AG10803 (cell line): ENCODE results near the gene CTNNBIP1.
"Not testable (repeated sequence)": the region's sequence is repeated elsewhere in the genome, so short reads cannot be mapped to it uniquely, and the experiment has no call there.

ENCODE experiments used
- DNase-seq: peaks from one replicate; pipeline ENCODE4 v3.0.0; 2010; ENCODE audit warnings: low read depth
- H3K4me3 ChIP-seq: 2 replicates; pipeline ENCODE4 v1.5.1; 2011; ENCODE audit warnings: mild to moderate bottlenecking, low read length, control low read depth
- TF ChIP-seq, protein P1 (sequence below): conservative IDR thresholded peaks from 2 replicates; pipeline ENCODE4 v1.5.1; 2011; ENCODE audit warnings: mild to moderate bottlenecking, low read length, control low read depth, inconsistent platforms

The CTNNBIP1 gene

DNA sequence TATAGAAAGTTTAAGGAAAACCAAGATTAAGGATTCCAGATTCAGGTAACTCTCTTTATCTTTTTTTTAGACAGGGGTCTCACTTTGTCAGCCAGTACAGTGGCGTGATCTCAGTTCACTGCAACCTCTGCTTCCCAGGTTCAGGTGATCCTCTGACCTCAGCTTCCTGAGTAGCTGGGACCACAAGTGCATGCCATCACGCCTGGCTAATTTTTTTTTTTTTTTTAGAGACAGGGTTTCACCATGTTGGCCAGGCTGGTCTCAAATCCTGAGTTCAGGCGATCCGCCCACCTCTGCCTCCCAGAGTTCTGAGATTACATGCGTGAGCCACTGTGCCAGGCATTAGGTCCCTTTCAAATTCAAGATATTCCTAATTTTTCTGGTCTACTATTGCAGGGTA, 17.2 kb upstream of the CTNNBIP1 start:
- no peak overlapping the region for H3K4me3 ChIP-seq
- DNase-seq = no peak
- TF ChIP-seq, protein P1, sequence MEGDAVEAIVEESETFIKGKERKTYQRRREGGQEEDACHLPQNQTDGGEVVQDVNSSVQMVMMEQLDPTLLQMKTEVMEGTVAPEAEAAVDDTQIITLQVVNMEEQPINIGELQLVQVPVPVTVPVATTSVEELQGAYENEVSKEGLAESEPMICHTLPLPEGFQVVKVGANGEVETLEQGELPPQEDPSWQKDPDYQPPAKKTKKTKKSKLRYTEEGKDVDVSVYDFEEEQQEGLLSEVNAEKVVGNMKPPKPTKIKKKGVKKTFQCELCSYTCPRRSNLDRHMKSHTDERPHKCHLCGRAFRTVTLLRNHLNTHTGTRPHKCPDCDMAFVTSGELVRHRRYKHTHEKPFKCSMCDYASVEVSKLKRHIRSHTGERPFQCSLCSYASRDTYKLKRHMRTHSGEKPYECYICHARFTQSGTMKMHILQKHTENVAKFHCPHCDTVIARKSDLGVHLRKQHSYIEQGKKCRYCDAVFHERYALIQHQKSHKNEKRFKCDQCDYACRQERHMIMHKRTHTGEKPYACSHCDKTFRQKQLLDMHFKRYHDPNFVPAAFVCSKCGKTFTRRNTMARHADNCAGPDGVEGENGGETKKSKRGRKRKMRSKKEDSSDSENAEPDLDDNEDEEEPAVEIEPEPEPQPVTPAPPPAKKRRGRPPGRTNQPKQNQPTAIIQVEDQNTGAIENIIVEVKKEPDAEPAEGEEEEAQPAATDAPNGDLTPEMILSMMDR = no peak

DNA sequence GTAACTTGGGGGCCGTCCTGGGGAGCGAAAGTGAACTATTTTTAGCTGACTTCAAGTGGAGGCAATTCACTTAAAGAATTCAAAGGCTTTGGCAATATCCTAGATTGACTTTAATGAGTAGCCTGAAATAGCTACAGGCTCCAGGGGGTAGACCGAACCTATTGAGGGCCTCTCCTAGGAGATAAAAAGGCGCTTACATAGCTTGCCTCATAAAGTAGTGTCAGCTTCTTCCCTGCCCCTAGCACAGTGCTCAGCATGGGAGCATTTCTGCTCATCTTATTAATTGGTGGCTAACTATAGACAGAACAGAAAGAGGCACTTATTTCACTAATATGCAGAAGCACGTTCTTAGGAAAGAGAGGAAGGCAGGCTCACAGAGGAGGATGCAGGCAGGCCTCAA, 12.3 kb upstream of the CTNNBIP1 start:
- TF ChIP-seq, protein P1 = no peak
- DNase-seq = no peak
- no peak overlapping the region for H3K4me3 ChIP-seq

DNA sequence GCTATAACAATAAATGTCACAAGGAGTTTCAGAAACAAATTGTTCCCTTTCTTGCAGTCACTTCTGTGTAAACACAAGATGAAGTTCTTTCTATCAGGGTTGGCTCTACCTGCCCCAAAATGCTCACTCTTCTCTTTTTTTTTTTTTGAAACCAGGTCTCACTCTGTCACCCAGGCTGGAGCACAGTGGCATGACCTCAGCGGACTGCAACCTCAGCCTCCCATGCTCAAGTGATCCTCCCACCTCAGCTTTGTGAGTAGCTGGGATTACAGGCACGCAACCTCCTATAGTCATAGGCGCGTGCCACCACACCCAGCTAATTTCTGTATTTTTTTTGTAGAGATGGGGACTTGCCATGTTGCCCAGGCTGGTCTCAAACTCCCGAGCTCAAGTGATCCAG, 10.5 kb upstream of the CTNNBIP1 start:
- TF ChIP-seq, protein P1 = no peak
- no peak overlapping the region for H3K4me3 ChIP-seq
- no peak for DNase-seq

DNA sequence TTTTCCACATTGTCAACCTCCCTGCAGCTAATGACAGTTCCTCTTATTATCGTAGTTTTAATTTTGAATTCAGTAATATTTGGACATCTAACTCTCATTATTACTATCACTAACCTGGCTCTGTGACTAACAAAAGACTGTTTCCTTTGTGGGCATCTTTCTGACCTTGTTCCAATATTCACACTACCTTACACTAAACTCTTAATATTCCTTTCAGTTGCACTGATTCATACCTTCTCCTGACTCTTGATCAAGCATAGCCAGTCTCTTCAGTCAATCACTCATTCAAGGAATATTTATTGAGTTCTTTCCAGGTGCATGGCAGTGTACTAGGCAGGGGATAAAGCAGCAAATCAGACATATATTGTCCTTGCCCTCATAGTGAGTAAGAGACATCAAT, 7.8 kb upstream of the CTNNBIP1 start:
- TF ChIP-seq, protein P1 = no peak
- DNase-seq = no peak
- H3K4me3 ChIP-seq = no peak overlapping the region

DNA sequence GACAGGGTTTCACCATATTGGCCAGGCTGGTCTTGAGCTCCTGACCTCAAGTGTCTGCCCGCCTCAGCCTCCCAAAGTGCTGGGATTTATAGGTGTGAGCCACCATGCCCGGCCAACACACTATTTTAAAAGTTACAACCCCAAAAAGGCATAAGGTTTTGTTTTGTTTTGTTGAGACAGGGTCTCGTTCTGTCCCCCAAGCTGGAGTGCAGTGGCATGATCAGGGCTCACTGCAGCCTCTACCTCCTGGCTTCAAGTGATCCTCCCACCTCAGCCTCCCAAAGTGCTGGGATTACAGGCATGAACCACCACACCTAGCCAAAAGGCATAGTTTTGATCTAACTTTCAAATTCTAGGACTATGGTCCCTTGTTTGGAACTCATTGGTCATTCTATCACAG, 7.4 kb upstream of the CTNNBIP1 start:
- not testable (repeated sequence) for H3K4me3 ChIP-seq, DNase-seq

DNA sequence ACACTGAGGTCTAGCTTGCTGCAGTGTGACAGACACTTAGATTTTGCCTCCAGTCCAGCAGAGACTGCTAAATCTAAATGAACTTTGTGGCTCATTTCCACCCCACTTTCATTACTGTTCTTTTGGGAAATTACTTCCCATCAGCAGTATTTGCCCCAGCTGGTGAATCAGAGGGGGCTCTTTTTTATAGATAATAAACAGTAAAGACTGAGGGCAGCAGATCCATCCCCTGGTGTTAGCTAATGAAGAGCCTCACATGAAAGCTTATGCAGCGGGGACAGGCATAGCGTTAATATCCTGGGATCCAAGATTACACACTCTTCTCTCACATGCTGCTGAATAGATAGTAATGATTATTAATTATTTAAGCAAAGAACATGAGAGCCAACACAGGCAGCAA, 6.4 kb upstream of the CTNNBIP1 start:
- TF ChIP-seq, protein P1 = no peak
- no peak for DNase-seq
- no peak overlapping the region for H3K4me3 ChIP-seq

DNA sequence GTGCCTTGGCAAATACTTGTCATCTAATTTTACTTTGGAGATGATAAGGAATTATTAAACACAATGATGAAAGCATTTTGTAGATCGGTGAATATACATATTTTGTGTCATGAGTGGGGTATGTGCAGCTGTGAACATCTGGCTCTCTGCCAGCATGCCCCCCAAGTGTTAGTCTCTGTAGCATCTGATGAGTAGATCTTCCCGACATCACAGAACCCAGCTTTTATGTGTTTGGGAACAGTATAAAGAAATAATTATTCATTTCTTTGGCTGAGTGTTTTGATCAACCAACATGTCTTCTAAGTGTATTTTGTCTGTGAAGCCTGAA, 4.5 kb upstream of the CTNNBIP1 start:
- no peak overlapping the region for H3K4me3 ChIP-seq
- no peak for DNase-seq
- TF ChIP-seq, protein P1 = no peak

DNA sequence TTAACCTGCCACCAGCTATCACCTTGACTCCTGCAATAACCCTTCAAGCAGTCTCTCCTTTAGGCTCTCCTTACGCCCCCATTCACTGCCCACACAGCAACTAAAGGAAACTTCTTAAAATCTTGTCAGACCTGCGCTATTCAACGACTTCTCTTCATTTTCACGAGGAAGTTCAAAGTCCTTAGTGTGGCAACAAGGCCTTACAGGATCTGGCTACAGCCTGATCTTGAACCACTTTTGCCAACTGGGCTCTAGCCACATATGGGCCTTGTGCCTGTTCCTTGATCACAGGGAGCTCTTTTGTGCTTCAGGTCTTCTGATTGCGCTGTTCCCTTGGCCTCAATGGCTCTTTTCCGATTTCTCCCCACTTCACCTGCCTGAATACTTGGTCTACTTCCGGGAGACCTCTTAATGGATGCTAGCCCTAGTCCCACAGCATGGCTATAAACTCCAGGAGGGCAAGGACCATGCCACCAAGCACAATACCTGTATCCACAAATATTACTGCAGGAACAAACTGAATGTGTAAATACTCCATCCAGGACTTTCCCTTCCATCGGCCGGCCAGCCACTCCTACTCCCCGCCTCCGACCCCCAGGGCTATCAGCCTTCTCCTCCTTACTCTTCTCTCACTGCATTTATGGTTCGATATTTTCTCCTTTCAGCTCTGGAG, 2.3 kb upstream of the CTNNBIP1 start:
- TF ChIP-seq, protein P1 = no peak
- no peak for DNase-seq
- H3K4me3 ChIP-seq = no peak overlapping the region
